Astrocyte of the spinal cord (primary cell): ENCODE data around the gene PREX1.

Source experiments
- DNase-seq: peaks from one replicate; pipeline ENCODE4 v3.0.0; 2011; ENCODE audit warnings: low read depth, low spot score
- H3K4me3 ChIP-seq: 2 replicates; pipeline ENCODE4 v1.5.1; 2011; ENCODE audit warnings: low read depth, mild to moderate bottlenecking, low read length, moderate library complexity
- in situ Hi-C: cut with HindIII; loops from 2 replicates; pipeline ENCODE4 v1.10.0; 2017; ENCODE audit warnings: low sequenced_read_pairs
- TF ChIP-seq, protein P1 (sequence below): IDR thresholded peaks from 2 replicates; pipeline ENCODE4 v1.5.1; 2012; ENCODE audit warnings: low read depth, mild to moderate bottlenecking, low read length, inconsistent platforms

Gene PREX1

DNA sequence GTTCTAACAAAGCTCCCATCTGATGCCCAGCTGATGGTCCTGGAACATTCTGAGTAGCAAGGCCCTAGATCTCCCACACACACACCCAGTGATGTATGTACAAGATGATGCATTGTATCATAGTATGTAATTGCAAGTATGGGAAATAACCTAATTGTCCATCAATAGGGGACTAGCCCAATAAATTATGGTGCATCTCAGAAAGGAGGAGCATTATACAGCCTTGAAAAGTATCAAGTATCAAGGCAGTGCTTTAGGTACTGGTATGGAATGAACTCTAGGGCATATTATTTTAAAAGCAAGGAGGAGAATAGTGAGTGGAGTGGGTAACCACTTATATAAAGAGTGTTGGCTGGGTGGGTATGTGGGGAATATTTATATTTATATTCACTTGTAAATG lies 24.8 kb upstream of the PREX1 start:
- H3K4me3 ChIP-seq: no peak overlapping the region
- TF ChIP-seq, protein P1, sequence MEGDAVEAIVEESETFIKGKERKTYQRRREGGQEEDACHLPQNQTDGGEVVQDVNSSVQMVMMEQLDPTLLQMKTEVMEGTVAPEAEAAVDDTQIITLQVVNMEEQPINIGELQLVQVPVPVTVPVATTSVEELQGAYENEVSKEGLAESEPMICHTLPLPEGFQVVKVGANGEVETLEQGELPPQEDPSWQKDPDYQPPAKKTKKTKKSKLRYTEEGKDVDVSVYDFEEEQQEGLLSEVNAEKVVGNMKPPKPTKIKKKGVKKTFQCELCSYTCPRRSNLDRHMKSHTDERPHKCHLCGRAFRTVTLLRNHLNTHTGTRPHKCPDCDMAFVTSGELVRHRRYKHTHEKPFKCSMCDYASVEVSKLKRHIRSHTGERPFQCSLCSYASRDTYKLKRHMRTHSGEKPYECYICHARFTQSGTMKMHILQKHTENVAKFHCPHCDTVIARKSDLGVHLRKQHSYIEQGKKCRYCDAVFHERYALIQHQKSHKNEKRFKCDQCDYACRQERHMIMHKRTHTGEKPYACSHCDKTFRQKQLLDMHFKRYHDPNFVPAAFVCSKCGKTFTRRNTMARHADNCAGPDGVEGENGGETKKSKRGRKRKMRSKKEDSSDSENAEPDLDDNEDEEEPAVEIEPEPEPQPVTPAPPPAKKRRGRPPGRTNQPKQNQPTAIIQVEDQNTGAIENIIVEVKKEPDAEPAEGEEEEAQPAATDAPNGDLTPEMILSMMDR: no peak
- no peak for DNase-seq
- in situ Hi-C loops: no loop called here

DNA sequence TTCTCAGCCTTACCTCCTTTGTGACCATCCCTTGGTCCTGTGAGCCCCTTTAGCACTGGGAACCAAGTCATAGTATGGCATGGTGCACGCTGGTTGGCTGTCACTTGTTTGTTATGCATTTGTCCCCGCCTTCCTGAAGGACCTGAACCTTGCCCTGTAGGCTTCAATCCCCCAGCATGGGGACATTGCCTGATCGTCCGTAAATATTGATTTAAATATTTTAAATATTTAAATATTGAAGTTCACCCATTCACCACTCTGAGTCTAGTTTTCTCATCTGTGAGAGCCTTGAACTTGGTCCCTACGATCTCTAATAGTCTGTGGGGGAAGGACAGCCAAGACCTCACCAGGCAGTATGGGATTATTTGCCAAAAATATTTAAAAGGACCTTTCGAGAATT lies 23.8 kb upstream of the PREX1 start:
- in situ Hi-C loops: no loop called here
- TF ChIP-seq, protein P1: no peak
- DNase-seq: no peak
- no peak overlapping the region for H3K4me3 ChIP-seq

DNA sequence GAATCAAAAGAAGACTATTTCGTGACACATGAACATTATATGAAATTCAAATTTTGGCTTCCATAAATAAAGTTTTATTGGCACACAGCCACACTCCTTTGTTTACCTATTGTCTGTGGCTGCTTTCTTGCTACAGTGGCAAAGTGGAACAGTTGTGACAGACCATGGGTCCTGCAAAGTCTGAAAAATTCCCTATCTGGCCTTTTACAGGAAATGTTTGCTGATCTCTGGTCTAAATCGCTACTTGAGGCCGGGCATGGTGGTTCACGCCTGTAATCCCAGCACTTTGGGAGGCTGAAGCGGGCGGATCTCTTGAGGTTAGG lies 23.1 kb upstream of the PREX1 start:
- TF ChIP-seq, protein P1: no peak
- no peak for DNase-seq
- no peak overlapping the region for H3K4me3 ChIP-seq
- in situ Hi-C loops: no loop called here

DNA sequence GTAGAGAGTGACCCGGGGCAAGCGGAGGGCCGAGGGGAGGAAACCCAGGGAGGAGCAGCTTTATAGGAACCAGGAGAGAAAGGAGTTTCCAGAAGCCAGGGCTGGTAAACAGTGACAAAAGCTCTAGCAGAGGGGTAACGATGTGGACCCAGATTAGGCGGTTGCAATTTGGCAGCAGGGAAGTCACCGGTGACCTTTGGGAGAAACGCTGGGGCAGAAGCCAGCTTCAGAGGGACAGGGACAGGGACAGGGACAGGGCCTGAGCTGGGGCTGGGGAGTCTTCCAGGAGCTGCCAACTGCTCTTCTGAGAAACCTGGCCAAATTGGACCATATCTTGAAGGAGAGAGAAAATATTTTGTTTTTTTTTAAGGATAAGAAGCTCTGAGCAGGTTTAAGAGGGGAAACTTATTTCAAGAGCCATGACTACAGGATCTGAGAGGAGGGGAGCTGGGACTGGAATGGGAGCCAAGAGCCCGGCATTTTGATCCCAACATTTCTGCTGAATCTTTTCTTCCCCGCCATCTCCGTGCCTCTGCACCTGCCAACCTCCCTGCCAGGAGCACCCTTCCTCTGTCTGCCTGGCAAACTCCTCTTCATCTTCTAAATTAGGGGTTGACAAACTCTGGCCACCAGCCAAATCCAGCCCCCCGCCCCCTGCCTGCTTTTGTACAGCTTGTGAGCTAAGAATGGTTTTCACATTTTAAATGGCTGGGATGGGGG lies 22.6 kb upstream of the PREX1 start:
- in situ Hi-C loops: no loop called here
- H3K4me3 ChIP-seq: no peak overlapping the region
- TF ChIP-seq, protein P1: no peak
- no peak for DNase-seq

DNA sequence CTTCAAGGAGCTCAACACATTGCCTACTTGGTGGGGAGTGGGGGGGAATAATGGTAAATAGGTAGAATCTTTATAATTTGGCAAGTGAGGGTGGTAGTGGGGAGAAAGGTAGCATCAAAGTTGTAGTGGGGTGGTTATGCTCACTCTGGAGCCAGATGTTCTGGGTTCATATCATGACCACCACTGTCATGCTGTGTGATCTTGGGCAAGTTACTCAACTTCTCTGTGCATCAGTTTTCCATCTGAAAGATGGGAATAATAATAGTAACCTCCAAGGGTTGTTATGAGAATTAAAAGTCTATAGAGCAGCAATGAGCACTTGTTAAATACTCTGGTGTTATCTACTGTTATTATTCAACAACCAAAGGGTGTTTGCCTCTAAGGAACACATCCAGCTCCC lies 22.0 kb upstream of the PREX1 start:
- no peak overlapping the region for H3K4me3 ChIP-seq
- TF ChIP-seq, protein P1: no peak
- in situ Hi-C loops: no loop called here
- no peak for DNase-seq

DNA sequence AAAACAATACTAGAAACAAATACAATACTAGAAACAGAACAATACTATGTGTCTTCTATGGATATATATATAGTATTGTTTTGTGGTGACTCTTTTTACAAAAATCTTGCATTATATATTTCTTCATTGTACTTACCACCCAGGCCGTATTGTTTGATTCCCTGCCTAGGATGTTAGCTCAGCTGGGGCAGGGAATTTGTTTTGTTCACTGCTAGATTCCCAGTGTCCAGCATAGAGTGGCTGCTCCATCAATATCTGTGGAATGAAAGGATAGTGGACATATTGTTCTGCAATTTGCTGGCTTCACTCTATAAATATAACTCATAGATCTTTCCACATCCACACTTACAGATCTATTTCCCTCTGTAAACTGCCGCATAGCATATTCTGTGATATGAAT lies 21.5 kb upstream of the PREX1 start:
- no peak overlapping the region for H3K4me3 ChIP-seq
- DNase-seq: no peak
- TF ChIP-seq, protein P1: no peak
- in situ Hi-C loops: no loop called here
